AG09319 (cell line): ENCODE data around the gene SRSF8.

ENCODE experiments used
- DNase-seq: peaks from one replicate; pipeline ENCODE4 v3.0.0-alpha.2; 2010; ENCODE audit warnings: low read depth; ENCODE audit errors: extremely low read depth
- CTCF ChIP-seq: IDR thresholded peaks from 2 replicates; pipeline ENCODE4 v1.5.1; 2011; ENCODE audit warnings: low read depth, mild to moderate bottlenecking, inconsistent platforms, low read length, moderate library complexity

Gene SRSF8

GRCh38 chr11:95072948-95073347 lies 6.2 kb downstream of the SRSF8 start:
- TF ChIP-seq CTCF, result no peak
- DNase-seq, result no peak

- no peak for DNase-seq
- no peak for TF ChIP-seq CTCF
Measured at GRCh38 chr11:95074792-95075563, 8.3 kb downstream of the SRSF8 start.

GRCh38 chr11:95076416-95076815 lies 9.7 kb downstream of the SRSF8 start:
- DNase-seq, result peak; percentile 61

GRCh38 chr11:95076981-95077380 lies 10.3 kb downstream of the SRSF8 start:
- no peak for TF ChIP-seq CTCF
- DNase-seq, result no peak

More at GRCh38 chr11:95076416-95076815, 9.7 kb downstream of the SRSF8 start:
- no peak for TF ChIP-seq CTCF

- no peak for TF ChIP-seq CTCF
- DNase-seq, result no peak
Measured at GRCh38 chr11:95078526-95078925, 11.8 kb downstream of the SRSF8 start.

GRCh38 chr11:95081010-95081409 lies 14.3 kb downstream of the SRSF8 start:
- TF ChIP-seq CTCF, result no peak
- DNase-seq, result no peak

- no peak for DNase-seq
- TF ChIP-seq CTCF, result no peak
Measured at GRCh38 chr11:95081412-95081811, 14.7 kb downstream of the SRSF8 start.
